Osteocyte (in vitro differentiated cells): Measurements from ENCODE around the gene LHX6. TPM values are rescaled to one million over a fixed set of nuclear protein-coding genes. Genes with fewer than 3 reads are reported as not detected.

Source experiments
- DNase-seq: peaks from one replicate; pipeline ENCODE4 v3.0.0; 2021; ENCODE audit warnings: mixed read lengths; ENCODE audit not compliant: unreplicated experiment; ENCODE audit errors: extremely low spot score
- H3K27ac Mint-ChIP-seq: one replicate; pipeline ENCODE4 v1.8.0; 2021; ENCODE audit warnings: mild to moderate bottlenecking, mixed read lengths; ENCODE audit not compliant: unreplicated experiment
- H3K27me3 Mint-ChIP-seq: one replicate; pipeline ENCODE4 v1.8.0; 2021; ENCODE audit warnings: mixed read lengths; ENCODE audit not compliant: unreplicated experiment
- H3K36me3 Mint-ChIP-seq: one replicate; pipeline ENCODE4 v1.8.0; 2021; ENCODE audit warnings: mixed read lengths; ENCODE audit not compliant: unreplicated experiment
- H3K4me1 Mint-ChIP-seq: one replicate; pipeline ENCODE4 v1.8.0; 2021; ENCODE audit warnings: mixed read lengths; ENCODE audit not compliant: unreplicated experiment
- H3K4me3 Mint-ChIP-seq: one replicate; pipeline ENCODE4 v1.8.0; 2021; ENCODE audit warnings: mild to moderate bottlenecking, moderate library complexity, mixed read lengths; ENCODE audit not compliant: unreplicated experiment
- H3K9me3 Mint-ChIP-seq: one replicate; pipeline ENCODE4 v1.8.0; 2021; ENCODE audit warnings: mixed read lengths; ENCODE audit not compliant: unreplicated experiment
- CTCF ChIP-seq: fragments of 200-600 bp; sonication (generic); IDR thresholded peaks from 2 replicates; pipeline ENCODE4 v1.5.0; 2021; ENCODE audit warnings: antibody characterized with exemption, mild to moderate bottlenecking, moderate library complexity
- total RNA-seq: library from RNA; stranded (reverse); gene quantifications from 2 replicates; pipeline ENCODE4 v1.2.1, GENCODE V29; 2021

LHX6 gene
- total RNA-seq, 1 donor from 2014 or later, result not detected

DNA sequence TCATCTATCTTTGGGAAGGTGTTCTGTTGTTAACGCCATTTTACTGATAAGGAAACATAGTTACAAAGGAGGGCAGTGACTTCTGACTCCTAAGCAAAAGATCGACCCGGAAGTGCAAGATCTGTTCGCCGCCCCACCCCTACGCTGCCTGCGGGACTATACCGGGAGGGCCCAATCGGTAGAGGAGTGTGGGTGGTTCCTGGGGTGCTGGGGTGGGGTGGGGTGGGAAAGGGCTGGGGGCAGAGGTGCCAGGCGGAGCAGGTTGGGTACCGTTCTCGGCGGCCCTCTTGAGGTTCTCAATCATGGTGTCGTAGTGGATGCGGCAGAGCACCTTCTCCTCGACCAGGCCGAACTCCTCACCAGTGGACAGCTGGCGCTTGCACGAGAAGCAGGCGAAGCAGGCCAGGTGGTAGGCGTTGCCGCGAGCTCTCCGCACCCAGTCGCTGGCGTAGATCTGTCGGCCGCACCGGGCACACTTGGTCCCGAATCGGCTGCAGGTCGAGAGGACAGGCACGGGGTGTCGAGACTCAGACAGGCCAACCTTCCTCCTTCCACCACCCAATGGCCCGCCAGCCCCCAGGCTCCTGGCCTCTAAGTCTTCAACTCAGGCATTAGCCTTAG lies 11.8 kb downstream of the LHX6 start:
- no peak for DNase-seq
- no peak overlapping the region for H3K4me3 Mint-ChIP-seq
- no peak for TF ChIP-seq CTCF
- H3K4me1 Mint-ChIP-seq, result peaks cover 29% of the 10 kb centered on the region
- H3K9me3 Mint-ChIP-seq, result no peaks in the 10 kb centered on the region
- H3K27ac Mint-ChIP-seq, result no peak overlapping the region
- peaks cover 94% of the 10 kb centered on the region for H3K27me3 Mint-ChIP-seq
- no peaks in the 10 kb centered on the region for H3K36me3 Mint-ChIP-seq

GRCh38 chr9:122216138-122216797 lies 12.5 kb downstream of the LHX6 start:
- Mint-ChIP-seq H3K27me3 (peaks cover 94% of the 10 kb centered on the region), H3K9me3 (no peaks in the 10 kb centered on the region), H3K4me1 (peaks cover 29% of the 10 kb centered on the region), H3K27ac (no peak overlapping the region), H3K4me3 (no peak overlapping the region), H3K36me3 (no peaks in the 10 kb centered on the region)
- DNase-seq, result no peak
- TF ChIP-seq CTCF, result no peak

- peaks cover 29% of the 10 kb centered on the region for H3K4me1 Mint-ChIP-seq
- DNase-seq, result no peak
- no peak overlapping the region for H3K27ac Mint-ChIP-seq
- H3K27me3 Mint-ChIP-seq, result peaks cover 95% of the 10 kb centered on the region
- H3K36me3 Mint-ChIP-seq, result no peaks in the 10 kb centered on the region
- TF ChIP-seq CTCF, result no peak
- H3K4me3 Mint-ChIP-seq, result no peak overlapping the region
- no peaks in the 10 kb centered on the region for H3K9me3 Mint-ChIP-seq
These were observed 13.1 kb downstream of the LHX6 start for GRCh38 chr9:122215663-122216062.

DNA sequence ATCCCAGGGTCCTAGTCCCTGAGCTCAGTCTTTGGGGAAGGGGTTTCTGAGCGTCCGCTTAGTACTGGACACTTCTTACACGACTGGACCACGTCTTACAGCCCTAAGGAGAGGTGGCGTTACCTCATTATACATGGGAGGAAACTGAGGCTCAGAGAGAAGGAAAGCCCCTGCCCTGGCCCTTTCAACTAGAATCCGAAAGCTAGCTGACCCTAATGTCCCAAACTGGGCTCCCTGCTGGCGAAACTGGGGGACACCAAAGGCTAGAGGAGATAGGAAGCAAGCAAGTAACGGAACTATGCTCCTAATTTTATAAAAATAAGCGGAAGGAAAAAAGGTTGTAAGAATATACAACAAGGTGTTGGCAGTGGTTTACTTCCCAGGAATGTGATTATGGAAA lies 14.2 kb downstream of the LHX6 start:
- TF ChIP-seq CTCF, result no peak
- H3K4me3 Mint-ChIP-seq, result peak overlapping the region; percentile 41
- H3K9me3 Mint-ChIP-seq, result no peaks in the 10 kb centered on the region
- no peaks in the 10 kb centered on the region for H3K36me3 Mint-ChIP-seq
- no peak overlapping the region for H3K27ac Mint-ChIP-seq
- H3K27me3 Mint-ChIP-seq, result peaks cover 91% of the 10 kb centered on the region
- H3K4me1 Mint-ChIP-seq, result peaks cover 18% of the 10 kb centered on the region
- DNase-seq, result no peak

GRCh38 chr9:122213589-122214413 lies 15.0 kb downstream of the LHX6 start:
- H3K36me3 Mint-ChIP-seq, result no peaks in the 10 kb centered on the region
- H3K4me3 Mint-ChIP-seq, result peak overlapping the region; percentile 59
- H3K27ac Mint-ChIP-seq, result no peak overlapping the region
- no peak for DNase-seq
- peaks cover 86% of the 10 kb centered on the region for H3K27me3 Mint-ChIP-seq
- peaks cover 11% of the 10 kb centered on the region for H3K4me1 Mint-ChIP-seq
- no peaks in the 10 kb centered on the region for H3K9me3 Mint-ChIP-seq
- no peak for TF ChIP-seq CTCF
